CD4-positive, alpha-beta T cell treated with Interferon alpha-2 for 1 hour (primary cell): ENCODE data around the gene STAT3.
A peak's percentile ranks its signal among the peaks of the same experiment; 100 is the strongest.
"Not testable (repeated sequence)": the region's sequence is repeated elsewhere in the genome, so short reads cannot be mapped to it uniquely, and the experiment has no call there.

Source experiments
- DNase-seq, 2 donors: peaks; one replicate each; pipeline ENCODE4 v3.0.0-alpha.2; 2020 to 2022

STAT3 gene

GRCh38 chr17:42388381-42389134, at the start of gene STAT3:
TSS of gene STAT3 (minus strand) at chr17:42388442. CDS start at chr17:42348516, 39,926 bp downstream.
- DNase-seq: peak; percentile 100

DNA sequence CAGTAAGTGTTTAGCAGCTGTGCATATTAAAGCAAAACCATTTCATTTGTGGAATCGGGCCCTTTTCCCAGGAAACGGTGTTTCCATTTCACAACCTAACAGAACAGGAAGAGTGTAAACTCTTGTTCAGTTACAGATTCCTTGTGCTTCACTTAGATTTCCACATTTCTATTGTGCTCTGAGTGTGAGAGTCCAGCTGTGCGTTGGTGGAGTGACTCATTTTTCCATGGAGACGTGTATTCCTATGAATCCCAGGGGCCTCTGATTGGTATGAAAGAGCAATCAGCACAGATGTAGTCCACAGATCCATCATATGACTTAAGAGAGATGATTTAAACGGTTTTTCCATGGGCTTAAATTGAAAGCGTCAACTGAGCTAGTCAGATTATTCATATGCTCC, 48.1 kb upstream of the STAT3 start:
- DNase-seq: no peak

DNA sequence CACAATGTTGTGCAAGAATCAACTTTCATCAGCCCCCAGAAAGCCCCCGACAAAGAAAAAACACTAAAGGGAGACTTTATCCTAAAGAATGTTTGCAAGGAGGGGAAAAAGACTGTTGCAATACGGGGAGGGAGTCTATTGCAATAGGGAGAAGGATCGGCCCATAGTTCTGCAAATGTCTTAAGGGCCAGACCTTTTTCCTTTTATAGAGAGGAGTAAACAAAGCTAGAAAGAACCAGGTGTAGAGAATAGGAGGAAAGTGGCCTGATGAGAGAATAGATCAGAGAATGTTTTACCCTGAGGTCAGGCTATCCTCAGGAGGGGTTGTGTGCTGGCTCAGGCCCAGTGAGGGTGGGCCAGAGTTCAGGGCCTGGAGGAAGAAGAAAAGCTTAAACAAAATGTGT, 43.5 kb upstream of the STAT3 start:
- no peak for DNase-seq

GRCh38 chr17:42429726-42430447, 41.6 kb upstream of the STAT3 start:
- DNase-seq: no peak

GRCh38 chr17:42428141-42428944, 40.1 kb upstream of the STAT3 start:
- DNase-seq: peak; percentile 51 to 69

GRCh38 chr17:42424991-42425610, 36.9 kb upstream of the STAT3 start:
- no peak for DNase-seq

GRCh38 chr17:42423766-42424165, 35.5 kb upstream of the STAT3 start:
- DNase-seq: no peak

- peak in 1 of 2 donors; percentile 17 for DNase-seq
Observed at GRCh38 chr17:42422958-42423712, 34.9 kb upstream of the STAT3 start, which contains the start of gene CAVIN1. TSS of gene CAVIN1 (minus strand) at chr17:42423256. CDS start at chr17:42423097, 159 bp downstream.

DNA sequence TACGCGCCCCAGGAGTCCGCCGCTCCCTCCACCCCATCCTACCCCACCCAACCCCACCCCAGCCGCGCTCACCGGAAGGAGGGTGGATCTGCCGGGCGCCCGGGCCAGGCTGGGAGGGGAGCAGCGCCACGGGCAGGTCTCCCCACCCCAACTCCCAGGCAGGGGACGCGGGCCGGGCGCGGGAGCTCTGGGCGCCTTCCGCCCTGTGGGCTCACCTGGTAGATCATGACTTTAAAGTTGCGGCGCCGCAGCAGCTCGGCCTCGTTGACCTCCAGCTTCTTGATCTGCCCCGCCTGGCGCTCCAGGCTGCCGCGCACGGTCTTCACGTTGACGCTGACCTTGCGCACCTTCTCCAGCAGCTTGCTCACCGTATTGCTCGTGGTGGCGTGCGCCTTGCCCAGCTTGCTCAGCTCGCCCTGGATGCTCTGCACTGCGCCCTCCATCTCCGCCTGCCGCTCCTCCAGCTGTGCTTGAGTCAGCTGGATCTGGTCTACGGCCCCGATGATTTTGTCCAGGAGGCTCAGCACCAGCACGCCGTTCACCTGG, 34.2 kb upstream of the STAT3 start:
- peak in 1 of 2 donors; percentile 32 for DNase-seq

- DNase-seq: no peak
Observed at GRCh38 chr17:42421507-42422338, 33.5 kb upstream of the STAT3 start.

DNA sequence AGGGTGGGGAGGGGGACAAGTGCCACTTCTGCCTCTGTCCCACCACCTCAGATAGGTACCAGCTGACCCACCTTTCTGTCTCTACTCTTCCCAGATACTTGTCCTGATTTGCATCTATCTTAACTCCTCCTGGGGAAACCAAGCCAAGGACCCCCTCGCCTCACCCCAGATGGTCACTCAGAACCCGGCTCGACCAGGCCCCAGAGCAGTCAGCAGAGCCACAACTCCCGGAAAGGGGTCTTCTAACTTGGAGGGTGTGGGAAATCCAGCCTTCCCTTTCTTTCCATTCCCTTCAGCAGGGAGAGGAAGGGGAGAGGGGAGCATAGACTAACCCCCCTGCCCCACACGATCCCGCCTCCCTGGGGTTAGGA, 32.9 kb upstream of the STAT3 start:
- DNase-seq: no peak

GRCh38 chr17:42417981-42418380, 29.7 kb upstream of the STAT3 start:
- DNase-seq: not testable (repeated sequence)

DNA sequence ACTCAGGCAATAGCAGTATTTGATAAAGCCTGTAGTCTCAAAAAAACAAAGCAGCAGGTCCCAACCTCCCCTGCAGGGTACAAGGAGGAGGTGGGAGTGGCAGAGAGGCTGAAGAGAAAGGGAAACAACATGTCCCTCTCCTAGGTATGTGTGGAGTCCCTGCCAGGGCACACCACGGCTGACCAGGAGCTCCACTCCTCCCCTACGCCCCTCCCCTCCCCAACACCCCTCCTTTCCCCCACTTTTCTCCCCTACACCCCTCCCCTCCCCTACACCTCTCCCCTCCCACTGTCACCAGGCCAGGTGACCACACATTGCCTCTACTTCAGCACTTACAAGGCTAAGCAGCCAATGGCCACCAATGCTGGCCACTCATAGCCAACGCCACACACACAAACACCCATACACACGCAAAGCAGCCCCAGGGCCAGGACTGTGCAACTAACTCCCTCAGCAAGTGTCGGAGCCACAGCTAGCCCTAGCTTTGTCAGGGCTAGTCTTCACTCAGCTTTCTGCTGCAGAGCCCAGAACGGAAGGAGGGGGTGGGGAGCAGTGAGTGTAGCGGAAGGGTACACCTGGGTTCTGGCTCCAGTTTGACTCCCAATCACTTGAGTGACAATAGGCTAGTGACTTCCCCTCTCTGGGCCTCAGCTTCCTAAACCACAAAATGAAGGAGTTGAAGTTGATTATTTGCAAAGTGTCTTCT, 26.6 kb upstream of the STAT3 start:
- DNase-seq: peak; percentile 29 to 38

DNA sequence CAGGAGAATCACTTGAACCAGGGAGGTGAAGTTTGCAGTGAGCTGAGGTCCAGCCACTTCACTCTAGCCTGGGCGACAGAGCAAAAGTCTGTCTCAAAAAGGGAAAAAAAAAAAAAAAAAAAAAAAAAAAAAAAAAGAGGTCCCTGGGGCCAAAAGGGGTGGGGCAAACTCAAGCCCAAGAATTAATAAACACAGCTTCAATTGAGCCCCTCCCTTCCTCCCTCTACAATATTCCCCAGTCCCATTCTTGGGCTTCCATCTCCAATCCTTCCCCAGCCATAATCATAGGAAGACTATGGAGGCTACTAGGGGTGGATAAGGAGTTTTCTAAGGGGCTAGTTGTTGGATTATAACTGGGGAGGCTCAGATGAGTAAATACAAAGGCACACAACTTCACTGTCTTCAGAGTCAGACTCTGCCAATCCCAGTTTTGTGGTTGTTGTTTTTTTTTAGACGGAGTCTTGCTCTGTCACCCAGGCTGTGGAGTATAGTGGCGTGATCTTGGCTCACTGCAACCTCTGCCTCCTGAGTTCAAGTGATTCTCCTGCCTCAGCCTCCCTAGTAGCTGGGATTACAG, 25.3 kb upstream of the STAT3 start:
- no peak for DNase-seq

DNA sequence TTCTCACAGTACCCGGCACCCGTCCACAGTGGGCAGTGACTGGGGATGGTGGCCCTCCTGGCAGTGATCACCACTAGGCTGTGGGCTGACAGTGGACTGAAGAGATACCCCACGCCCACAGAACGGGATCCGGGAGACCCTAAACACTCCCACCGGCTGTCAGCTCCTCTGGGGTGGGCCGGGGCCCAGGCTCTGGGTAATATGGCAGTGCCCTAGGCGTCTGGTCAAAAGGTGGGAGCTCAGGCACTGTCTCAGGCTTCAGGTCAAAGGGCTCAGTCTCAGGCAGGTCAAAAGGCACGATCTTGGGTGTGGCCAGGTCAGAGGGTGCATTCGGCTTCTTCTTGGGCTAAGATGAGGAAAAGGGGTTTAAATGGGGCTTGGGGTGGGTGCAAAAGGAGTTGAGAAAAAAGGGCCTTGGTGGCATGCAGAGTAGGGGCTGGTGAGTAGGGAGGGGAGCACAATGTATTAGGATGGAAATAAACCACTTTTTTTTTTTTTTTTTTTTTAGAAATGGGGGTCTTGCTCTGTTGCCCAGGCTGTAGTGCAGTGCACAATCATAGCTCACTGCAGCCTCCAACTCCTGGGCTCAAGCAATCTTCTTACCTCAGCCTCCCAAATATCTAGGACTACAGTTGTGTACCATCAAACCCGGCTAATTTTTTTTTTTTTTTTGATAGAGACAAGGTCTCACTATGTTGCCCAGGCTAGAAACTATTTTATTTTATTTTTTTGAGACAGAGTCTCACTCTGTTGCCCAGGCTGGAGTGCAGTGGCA, 23.9 kb upstream of the STAT3 start:
- DNase-seq: no peak

DNA sequence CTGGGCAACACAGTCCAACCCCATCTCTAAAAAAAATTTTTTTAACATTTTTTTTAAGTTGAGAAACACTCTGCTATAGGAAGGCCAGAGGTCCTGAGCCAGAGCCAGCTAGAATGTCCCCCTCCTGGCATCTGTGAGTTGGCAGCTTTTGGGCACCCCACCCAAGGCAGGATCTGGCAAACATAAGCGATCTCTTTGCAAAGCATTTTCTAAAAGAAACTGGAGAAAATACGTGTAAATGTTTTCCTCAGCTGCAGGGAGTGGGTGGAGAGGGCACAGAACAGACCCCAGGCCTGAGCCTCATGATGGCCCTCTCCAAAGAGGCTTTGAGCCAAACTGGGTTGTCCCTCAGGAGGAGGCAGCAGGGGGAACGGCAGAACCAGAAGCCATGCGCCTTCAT, 23.1 kb upstream of the STAT3 start:
- DNase-seq: no peak

DNA sequence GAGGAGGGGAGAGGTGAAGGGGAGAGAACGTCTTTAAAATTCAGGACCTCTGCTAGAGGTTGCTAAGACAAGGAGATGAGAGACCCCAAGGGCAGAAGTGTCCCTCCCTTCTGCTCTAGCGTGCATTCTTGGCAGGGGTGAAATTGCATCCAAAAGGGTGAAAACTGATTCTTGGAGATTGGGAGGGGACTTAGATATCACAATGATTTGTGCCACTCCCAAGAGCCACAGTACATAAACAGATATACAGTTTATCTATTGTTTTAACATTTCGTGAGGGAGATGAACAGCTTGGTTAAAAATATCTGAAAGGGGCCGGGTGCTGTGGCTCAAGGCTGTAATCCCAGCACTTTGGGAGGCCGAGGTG, 22.1 kb upstream of the STAT3 start:
- no peak for DNase-seq

DNA sequence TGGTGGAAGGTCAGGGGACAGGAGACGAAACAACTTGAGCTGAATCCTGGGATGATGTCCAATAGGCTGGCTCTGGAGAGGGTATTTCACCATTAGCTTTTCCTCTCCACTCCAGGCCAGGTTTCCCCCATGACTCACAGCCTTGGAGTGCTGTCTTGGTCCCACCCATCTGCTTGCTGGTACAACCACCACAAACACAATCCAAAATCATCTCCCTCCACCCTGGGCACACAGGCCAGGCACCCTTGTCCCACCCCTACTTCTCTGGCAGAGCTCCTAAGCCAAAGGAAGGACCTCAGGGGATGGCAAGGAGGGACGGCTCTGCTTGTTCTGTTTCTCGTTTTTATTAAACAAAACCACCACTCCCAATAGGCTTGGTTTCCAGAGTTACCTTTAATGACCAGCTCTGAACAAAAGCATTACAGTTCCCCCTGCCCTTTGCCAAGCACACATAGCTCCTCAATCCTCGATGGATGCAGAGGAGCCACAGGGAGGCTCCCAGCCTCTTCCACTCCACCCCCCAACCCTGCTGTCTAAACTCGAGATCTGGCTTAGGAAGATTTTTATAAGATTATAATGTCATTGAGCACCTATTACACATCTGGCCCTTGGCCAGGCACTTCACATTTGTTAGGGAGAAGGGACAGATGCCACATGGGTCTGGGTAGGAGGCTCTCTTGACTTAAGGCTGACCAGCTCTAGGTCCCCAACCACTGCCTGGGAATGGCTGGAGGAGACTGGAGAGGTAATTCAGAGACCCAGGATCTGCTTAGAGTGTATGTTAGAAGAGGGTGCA, 21.5 kb upstream of the STAT3 start:
- no peak for DNase-seq
